Fibroblast of pulmonary artery (primary cell): Measurements from ENCODE around the gene EDDM13.
A peak's percentile ranks its signal among the peaks of the same experiment; 100 is the strongest.
"Not testable (repeated sequence)": the region's sequence is repeated elsewhere in the genome, so short reads cannot be mapped to it uniquely, and the experiment has no call there.

ENCODE experiments used
- DNase-seq: peaks from one replicate; pipeline ENCODE4 v3.0.0-alpha.2; 2010; ENCODE audit warnings: low read depth
- H3K4me3 ChIP-seq: replicated peaks from 2 replicates; pipeline ENCODE4 v1.5.1; 2011; ENCODE audit warnings: low read depth, mild to moderate bottlenecking, control low read depth, low read length, moderate library complexity
- TF ChIP-seq, protein P1 (sequence below): IDR thresholded peaks from 2 replicates; pipeline ENCODE4 v1.5.1; 2011; ENCODE audit warnings: mild to moderate bottlenecking, control low read depth, low read length, inconsistent platforms; ENCODE audit errors: missing control alignments

Gene EDDM13

DNA sequence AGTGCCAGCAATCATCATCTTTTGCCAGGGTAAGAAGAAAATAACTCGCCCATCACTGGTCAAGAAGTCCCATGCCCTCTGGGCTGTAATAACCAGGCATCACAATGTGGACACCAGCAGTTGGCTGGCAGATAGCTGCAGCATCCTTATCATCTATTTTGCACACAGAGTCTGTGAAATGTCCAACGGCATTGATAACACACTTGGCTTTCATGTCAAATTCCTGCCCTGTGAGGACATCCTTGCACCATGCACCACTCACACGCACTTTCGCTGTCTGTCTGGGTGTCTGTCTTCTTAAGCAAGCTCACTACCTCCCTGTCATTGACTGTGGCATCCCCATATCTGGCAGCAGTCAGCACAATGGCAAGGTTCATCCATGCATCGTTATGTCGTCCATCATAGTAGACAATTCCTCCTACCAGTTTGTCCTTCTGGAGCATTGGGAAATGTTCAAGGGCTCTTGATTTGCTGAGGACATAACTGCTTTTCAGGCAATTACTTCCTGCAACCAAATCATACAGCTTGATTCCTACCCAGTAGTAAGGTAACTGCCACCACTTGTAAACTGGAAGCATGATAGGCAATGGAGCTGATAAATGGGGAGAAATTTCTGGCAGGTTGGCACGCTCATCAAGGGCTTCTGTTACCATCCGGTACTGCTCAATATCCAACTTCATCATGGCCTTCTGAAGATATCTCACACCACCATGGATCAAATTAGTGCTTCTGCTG, 48.9 kb downstream of the EDDM13 start:
- TF ChIP-seq, protein P1, sequence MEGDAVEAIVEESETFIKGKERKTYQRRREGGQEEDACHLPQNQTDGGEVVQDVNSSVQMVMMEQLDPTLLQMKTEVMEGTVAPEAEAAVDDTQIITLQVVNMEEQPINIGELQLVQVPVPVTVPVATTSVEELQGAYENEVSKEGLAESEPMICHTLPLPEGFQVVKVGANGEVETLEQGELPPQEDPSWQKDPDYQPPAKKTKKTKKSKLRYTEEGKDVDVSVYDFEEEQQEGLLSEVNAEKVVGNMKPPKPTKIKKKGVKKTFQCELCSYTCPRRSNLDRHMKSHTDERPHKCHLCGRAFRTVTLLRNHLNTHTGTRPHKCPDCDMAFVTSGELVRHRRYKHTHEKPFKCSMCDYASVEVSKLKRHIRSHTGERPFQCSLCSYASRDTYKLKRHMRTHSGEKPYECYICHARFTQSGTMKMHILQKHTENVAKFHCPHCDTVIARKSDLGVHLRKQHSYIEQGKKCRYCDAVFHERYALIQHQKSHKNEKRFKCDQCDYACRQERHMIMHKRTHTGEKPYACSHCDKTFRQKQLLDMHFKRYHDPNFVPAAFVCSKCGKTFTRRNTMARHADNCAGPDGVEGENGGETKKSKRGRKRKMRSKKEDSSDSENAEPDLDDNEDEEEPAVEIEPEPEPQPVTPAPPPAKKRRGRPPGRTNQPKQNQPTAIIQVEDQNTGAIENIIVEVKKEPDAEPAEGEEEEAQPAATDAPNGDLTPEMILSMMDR: no peak
- no peak for DNase-seq
- H3K4me3 ChIP-seq: no peak overlapping the region

DNA sequence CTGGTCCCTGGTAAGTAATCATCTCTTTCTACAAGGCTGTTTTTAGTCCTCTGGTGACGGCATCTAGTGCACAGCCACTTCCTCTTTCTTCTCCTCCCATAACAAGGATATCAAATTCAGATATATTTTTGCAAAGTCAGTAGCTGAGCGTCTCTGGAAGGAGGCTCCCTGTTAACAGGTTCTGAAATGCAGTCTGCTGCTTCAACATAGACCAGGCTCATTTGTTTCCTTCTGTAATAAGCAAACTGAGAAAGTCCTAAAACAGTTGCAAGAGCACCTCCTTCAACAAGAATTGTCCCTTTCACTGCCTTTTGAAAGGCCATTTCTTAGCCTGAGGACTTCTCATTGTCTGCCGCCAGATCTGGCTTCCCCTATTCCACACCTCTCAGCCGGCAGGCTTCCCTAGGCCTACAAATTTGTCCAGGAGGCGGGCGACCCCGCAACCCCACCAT, 49.5 kb downstream of the EDDM13 start:
- no peak overlapping the region for H3K4me3 ChIP-seq
- no peak for DNase-seq
- TF ChIP-seq, protein P1: no peak

- TF ChIP-seq, protein P1: no peak
- no peak overlapping the region for H3K4me3 ChIP-seq
- DNase-seq: no peak
These were observed 51.9 kb downstream of the EDDM13 start for GRCh38 chr19:56324436-56324835.

GRCh38 chr19:56332695-56333094, 60.1 kb downstream of the EDDM13 start:
- TF ChIP-seq, protein P1: no peak
- no peak overlapping the region for H3K4me3 ChIP-seq
- no peak for DNase-seq

GRCh38 chr19:56333506-56333905, 61.0 kb downstream of the EDDM13 start:
- peak; percentile 80 for DNase-seq
- H3K4me3 ChIP-seq: no peak overlapping the region
- TF ChIP-seq, protein P1: peak; percentile 90

- not testable (repeated sequence) for H3K4me3 ChIP-seq, DNase-seq
These were observed 62.8 kb downstream of the EDDM13 start for GRCh38 chr19:56335371-56335770.

DNA sequence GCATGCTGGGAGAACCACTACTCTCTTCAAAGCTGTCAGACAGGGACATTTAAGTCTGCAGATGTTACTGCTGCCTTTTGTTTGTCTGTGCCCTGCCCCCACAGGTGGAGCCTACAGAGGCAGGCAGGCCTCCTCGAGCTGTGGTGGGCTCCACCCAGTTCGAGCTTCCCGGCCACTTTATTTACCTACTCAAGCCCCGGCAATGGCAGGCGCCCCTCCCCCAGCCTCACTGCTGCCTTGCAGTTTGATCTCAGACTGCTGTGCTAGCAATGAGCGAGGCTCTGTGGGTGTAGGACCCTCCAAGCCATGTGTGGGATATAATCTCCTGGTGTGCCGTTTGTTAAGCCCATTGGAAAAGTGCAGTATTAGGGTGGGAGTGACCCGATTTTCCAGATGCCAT, 64.5 kb downstream of the EDDM13 start:
- DNase-seq, H3K4me3 ChIP-seq: not testable (repeated sequence)

DNA sequence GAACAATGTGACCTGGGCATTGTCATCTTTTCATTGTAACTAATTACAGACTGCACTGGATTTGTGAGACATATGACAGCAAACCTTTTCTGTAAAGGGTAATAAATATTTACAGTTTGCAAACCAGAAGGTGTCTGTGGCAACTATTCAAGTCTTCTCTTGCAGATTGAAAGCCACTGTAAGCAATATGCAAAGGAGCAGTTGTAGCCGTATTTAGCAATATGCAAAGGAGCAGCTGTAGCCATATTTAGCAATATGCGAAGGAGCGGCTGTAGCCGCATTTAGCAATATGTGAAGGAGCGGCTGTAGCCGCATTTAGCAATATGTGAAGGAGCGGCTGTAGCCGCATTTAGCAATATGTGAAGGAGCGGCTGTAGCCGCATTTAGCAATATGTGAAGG, 66.5 kb downstream of the EDDM13 start:
- not testable (repeated sequence) for DNase-seq

DNA sequence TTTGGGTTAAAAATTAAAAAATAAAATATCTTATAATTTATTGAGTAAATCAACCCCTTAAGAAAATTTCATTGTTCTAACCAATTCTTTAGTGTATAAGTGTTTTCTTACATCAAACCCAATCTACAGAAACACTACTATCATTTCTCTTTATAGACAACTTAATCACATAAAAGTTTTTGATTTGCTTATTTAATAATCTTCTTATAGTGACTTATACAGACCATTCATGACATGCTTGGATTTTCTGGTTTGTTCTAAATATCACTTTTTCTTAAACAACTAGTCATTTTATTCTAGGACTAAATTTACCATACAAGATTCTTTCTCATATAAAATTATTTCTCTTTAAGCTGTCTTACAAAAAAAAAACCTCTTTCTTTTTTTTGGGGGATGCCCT, 69.4 kb downstream of the EDDM13 start:
- H3K4me3 ChIP-seq: no peak overlapping the region
- TF ChIP-seq, protein P1: no peak
- DNase-seq: no peak

More for the DNA sequence above, 66.5 kb downstream of the EDDM13 start:
- not testable (repeated sequence) for H3K4me3 ChIP-seq
